Fibroblast of peridontal ligament (primary cell): ENCODE measurements around the gene CCM2.

Experiments
- DNase-seq: peaks from one replicate; pipeline ENCODE4 v3.0.0-alpha.2; 2010; ENCODE audit errors: extremely low read depth

The CCM2 gene

GRCh38 chr7:45122975-45123860, 123.2 kb downstream of the CCM2 start:
- DNase-seq, result no peak

- no peak for DNase-seq
Observed at GRCh38 chr7:45123913-45124710, 124.1 kb downstream of the CCM2 start.

DNA sequence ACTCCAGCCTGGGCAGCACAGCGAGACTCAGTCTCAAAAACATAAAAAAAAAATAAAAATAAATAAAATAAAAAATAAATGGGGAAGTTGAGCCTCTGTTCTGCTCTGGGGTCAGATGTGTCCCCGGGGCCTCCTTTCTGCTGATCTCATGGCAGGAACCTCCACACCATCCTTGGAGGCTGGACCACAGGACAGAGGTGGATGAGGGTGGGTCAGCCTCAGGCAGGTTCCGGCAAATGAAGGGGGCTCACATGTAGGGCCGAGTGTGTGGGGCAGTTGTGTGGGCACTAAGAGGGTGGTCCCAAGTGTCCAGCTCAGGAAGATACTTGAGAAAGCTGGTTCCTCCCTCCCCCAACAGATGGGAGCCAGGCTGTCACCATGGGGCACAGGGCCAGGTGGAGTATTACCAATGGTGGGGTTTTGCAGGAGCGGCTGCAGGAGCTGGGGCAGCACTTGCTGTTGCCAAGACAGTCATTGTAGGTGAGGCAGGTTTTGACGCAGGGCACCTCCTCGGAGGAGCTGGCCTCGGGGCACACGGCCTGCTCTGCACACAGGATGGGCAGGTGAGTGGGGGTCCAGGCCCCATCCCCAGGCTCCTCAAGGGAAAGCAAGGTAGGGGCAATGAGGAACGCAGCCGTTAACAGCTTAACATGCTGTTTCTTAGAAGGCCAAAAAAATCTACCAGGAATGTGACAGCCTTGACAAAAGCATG, 125.3 kb downstream of the CCM2 start:
- no peak for DNase-seq
